ENCODE results near the gene OSCP1.

GRCh38 chr1:36475341-36475740, 25.1 kb upstream of the OSCP1 start:
- TF ChIP-seq EZH2phosphoT487 (IDR thresholded peaks at IDR 0.05; ENCODE audit: insufficient read depth, low read depth) (no peak), EZH2 (IDR thresholded peaks at IDR 0.05; ENCODE audit: insufficient read depth, poor library complexity, severe bottlenecking) (no peak)
